Right ventricle myocardium inferior (tissue), 1 donor: ENCODE data around the gene SUMF1. TPM values are rescaled to one million over a fixed set of nuclear protein-coding genes. Genes with fewer than 3 reads are reported as not detected.
"Not testable (repeated sequence)": the region's sequence is repeated elsewhere in the genome, so short reads cannot be mapped to it uniquely, and the experiment has no call there.

Experiments used
- ATAC-seq: fragments of 200-7000 bp; cut with Tn5 transposase; one replicate; pipeline ENCODE4 v1.9.1; 2020; ENCODE audit warnings: mild to moderate bottlenecking, moderate library complexity
- DNase-seq: peaks from one replicate; pipeline ENCODE4 v3.0.0; 2021; ENCODE audit errors: missing footprints
- intact Hi-C: fragments of 100-400 bp; cut with DNase I; formaldehyde crosslinking; loops from one replicate; pipeline ENCODE4 v1.11.0; 2022
- total RNA-seq: library from RNA; stranded (reverse); fragmentation: NEBNext Ultra II Directional; extraction: Animal tissue kit (Norgen Biotek cat#: 25700); gene quantifications from one replicate; pipeline ENCODE4 v1.2.1, GENCODE V29; 2021
- donor health status: DM: no; HTN: yes; CAD: no; lungs with severe emphysema.

SUMF1 gene
- total RNA-seq, 1 donor from 2014 or later = 8.4 TPM

DNA sequence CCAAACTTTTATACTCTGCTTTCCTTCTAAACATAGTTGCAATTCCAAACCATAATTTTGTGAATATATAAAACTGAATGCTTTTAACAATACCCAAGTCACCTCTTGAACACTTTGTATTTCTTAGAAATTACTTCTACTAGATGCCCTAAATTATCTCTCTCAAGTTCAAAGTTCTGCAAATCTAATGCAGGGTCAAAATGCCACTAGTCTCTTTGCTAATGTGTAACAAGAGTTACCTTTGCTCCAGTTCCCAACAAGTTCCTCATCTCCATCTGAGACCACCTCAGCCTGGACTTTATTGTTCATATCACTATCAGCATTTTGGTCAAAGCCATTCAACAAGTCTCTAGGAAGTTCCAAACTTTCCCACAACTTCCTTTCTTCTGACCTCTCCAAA lies 137.3 kb downstream of the SUMF1 start:
- intact Hi-C loops, DNase-seq, ATAC-seq: not testable (repeated sequence)

- intact Hi-C loops = no loop called here
- ATAC-seq (no peak), DNase-seq (no peak)
Observed at GRCh38 chr3:4326868-4327267, 140.2 kb downstream of the SUMF1 start.

DNA sequence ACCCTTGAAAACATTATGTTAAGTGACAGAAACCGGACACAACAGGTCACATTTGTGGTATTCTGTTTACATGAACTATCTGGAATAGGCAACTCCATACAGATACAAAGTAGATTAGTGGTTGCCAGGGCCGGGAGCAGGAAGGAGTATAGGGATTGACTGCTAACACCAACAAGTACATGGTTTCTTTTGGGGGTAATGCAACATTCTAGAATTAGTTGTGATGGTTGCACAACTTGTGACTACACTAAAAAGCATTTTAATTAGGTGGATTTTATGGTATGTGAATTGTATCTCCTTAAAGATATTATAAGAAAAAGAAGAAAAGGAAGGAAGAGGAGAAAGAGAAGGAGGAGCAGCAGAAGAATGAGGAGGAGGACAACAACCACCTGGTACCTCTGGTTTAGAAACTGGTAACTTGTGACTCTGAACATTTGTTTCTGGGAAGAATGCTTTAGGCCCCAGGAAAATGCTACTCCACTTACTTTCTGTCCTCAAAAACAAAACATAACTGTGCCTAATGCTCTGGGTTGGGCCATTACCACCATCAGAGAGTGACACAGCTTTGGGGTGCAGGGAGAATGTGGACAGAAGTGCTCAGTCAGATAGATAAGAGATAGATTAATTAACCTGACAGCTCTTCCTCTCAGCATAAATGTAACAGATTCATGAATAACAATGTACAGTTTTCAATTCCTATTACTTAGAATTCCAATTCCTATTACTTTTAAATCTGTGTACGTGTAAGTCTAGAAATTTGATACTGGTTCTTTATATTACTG lies 143.6 kb downstream of the SUMF1 start:
- intact Hi-C loops = no loop called here
- ATAC-seq (no peak), DNase-seq (no peak)

GRCh38 chr3:4322635-4323034 lies 144.4 kb downstream of the SUMF1 start:
- ATAC-seq = peak; percentile 10
- intact Hi-C loops = no loop called here

DNA sequence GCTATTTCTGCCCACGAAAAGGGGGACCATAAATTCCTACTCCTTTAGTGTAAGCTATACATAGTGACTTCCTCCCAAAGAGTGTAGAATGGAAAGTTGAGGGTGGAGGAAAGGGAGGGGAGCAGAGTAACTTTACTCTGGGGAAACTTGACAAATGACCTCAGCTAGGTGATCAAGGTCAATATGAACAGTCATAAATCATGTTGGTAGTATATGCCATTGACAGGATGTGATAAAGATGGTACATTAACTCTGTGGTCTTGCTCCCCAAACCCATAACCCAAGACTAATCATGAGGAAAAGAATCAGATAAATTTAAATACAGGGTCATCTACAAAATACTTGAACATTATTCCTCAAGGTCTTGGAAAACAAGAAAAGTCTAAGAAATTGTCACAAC lies 145.3 kb downstream of the SUMF1 start:
- intact Hi-C loops = no loop called here

More at GRCh38 chr3:4322635-4323034, 144.4 kb downstream of the SUMF1 start:
- DNase-seq = no peak

GRCh38 chr3:4320096-4320911 lies 146.8 kb downstream of the SUMF1 start:
- intact Hi-C loops = no loop called here
- ATAC-seq = no peak
- no peak for DNase-seq

More for the DNA sequence above, 145.3 kb downstream of the SUMF1 start:
- no peak for ATAC-seq
- no peak for DNase-seq

DNA sequence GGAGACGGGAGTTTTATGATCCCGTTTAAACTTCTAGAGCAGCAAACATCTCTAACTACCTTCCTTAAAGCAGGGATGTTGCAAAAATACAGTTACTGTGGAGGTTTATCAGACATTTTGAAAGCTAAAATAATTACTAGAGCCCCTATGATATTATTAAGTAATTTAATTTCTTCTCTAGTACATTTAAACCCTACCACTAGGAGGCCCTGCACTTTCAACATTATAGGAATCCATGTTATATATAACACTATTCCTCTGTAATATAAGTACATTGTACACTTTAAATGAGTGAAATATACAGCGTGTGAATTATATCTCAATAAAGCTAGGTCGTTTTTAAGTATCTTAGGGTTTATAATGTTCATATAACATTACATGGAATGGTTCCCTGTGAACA lies 152.4 kb downstream of the SUMF1 start:
- intact Hi-C loops = no loop called here
- DNase-seq = no peak
- no peak for ATAC-seq

DNA sequence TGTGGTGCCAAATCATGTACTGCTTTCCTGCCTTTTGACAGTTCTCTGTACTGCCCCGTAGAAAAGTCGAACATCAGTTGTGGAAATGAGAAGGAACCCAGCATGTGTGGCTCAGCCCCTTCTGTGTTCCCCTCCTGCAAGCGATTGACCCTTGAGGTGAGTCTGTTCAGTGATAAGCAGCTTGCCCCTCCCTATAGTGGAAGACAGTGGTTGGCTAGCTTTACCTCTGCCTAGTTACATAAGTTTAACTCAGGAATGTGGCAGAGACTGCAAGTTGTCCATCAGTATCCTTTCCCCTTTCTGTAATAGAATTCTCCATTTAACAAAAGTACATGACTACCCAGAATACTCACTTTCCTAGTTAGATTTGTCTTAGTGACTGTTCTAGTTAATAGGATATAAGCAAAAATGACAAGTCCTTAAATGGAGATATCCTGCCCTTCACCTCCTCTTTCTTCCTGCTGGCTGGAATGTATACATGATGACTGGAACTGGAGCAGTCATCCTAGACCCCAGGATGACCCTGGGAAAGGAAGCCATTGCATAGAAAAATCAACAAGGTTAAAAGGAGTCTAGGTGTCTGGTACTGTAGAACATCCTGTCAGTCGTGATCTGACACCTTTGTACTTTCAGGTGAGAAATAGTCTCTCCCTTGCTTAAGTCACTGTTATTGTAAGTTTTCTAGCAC lies 153.3 kb downstream of the SUMF1 start:
- intact Hi-C loops = no loop called here
- DNase-seq (no peak), ATAC-seq (no peak)

- DNase-seq = no peak
- no peak for ATAC-seq
- intact Hi-C loops = no loop called here
Observed at GRCh38 chr3:4311496-4311895, 155.6 kb downstream of the SUMF1 start.

Other genes starting within 250 kb of the SUMF1 start
- 15.9 TPM for gene SETMAR, start 163.9 kb downstream of the SUMF1 start, total RNA-seq
- gene ITPR1, start 26.1 kb upstream of the SUMF1 start, total RNA-seq = 22.4 TPM